ENCODE data around the gene SELENOP. TPM values are rescaled to one million over a fixed set of nuclear protein-coding genes. Genes with fewer than 3 reads are reported as not detected.

The SELENOP gene
- total RNA-seq, 1 donor: 31.1 TPM

DNA sequence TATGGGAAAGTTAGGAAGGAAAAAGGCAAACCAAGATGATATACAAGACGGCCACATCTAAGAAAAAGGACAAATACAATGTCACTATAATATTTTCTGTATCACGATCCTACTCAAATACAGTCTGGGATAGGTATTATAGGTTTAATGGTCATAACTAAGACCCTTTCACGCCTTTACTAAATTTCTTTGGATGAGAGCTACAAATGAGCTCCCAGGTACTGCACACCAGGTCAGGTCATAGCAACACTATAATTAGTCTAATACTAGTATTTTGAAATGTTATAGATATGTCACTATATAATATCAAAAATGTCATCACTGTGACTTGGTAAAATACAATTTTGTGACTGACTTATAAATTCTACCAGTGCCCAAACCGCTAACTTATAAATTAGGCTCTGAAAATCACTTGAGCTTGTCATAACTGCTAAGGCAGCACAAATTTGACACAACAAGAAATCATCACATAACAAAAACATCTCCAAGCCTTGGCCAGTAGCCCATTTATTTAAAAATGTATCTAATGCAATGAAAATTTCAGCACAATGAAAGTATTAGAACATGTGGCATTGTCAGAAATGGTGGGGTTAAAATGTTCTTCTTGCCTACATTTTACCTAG is 6.9 kb downstream of the SELENOP start:
- TF ChIP-seq CTCF (IDR thresholded peaks at IDR 0.05; ENCODE audit: insufficient read depth, low read depth, low read length): no peak
- no peak for DNase-seq (ENCODE audit: low read depth)
- H3K4me3 ChIP-seq (ENCODE audit: low read depth, low read length): no peak overlapping the region

- no peak for DNase-seq (ENCODE audit: low read depth)
- no peak overlapping the region for H3K4me3 ChIP-seq (ENCODE audit: low read depth, low read length)
- TF ChIP-seq CTCF (IDR thresholded peaks at IDR 0.05; ENCODE audit: insufficient read depth, low read depth, low read length): no peak
These were observed 10.1 kb downstream of the SELENOP start for GRCh38 chr5:42801516-42802166.

- DNase-seq (ENCODE audit: low read depth): no peak
- TF ChIP-seq CTCF (IDR thresholded peaks at IDR 0.05; ENCODE audit: insufficient read depth, low read depth, low read length): no peak
These were observed 10.9 kb downstream of the SELENOP start for GRCh38 chr5:42800748-42801330.

DNA sequence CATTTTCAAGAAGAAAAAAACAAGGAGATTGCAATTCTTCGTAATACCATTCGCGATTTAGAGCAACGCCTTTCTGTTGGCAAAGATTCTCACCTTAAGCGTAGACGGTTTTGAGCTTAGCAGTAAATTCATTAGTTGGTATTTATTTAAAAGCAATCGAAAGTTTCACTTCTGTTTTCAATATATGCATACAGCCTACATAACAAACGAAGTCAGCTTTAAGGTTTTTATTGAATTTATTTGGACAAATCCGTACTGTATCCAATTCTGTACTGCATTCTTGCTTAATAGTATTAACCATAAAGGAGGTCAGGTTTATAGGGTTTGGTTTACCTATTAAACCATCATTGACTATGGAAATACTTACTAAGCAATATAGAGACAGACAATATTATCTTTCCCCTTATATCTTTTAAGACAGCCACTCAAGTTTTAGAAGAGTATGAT is 12.0 kb downstream of the SELENOP start:
- no peak for DNase-seq (ENCODE audit: low read depth)
- H3K4me3 ChIP-seq (ENCODE audit: low read depth, low read length): no peak overlapping the region
- no peak for TF ChIP-seq CTCF (IDR thresholded peaks at IDR 0.05; ENCODE audit: insufficient read depth, low read depth, low read length)

More at GRCh38 chr5:42800748-42801330, 10.9 kb downstream of the SELENOP start:
- H3K4me3 ChIP-seq (ENCODE audit: low read depth, low read length): no peak overlapping the region

- DNase-seq (ENCODE audit: low read depth): no peak
- TF ChIP-seq CTCF (IDR thresholded peaks at IDR 0.05; ENCODE audit: insufficient read depth, low read depth, low read length): no peak
- H3K4me3 ChIP-seq (ENCODE audit: low read depth, low read length): no peak overlapping the region
These were observed 12.5 kb downstream of the SELENOP start for GRCh38 chr5:42799241-42799608.

GRCh38 chr5:42798284-42799240 is 13.1 kb downstream of the SELENOP start:
- H3K4me3 ChIP-seq (ENCODE audit: low read depth, low read length): no peak overlapping the region
- no peak for DNase-seq (ENCODE audit: low read depth)
- no peak for TF ChIP-seq CTCF (IDR thresholded peaks at IDR 0.05; ENCODE audit: insufficient read depth, low read depth, low read length)
